ENCODE results near the gene SYNDIG1.

Gene SYNDIG1

DNA sequence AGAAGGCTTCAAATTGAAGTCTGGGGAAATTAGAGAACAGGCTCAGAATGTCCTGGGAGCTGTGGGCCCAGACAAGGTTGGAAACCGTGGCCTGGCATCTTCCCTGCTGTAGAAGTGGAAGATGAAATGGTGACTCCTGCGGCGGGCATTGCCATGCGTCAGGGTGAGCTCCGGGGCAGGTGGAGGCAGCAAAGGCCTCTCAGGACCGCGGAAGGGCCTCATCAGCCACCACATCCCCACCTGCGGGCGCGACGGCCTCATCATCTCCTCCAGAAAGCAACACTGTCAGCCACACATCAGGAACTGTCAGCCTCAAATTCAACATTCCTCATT is 161.7 kb downstream of the SYNDIG1 start:
- DNase-seq (ENCODE audit: low spot score), result no peak
- TF ChIP-seq CTCF (IDR thresholded peaks at IDR 0.05; ENCODE audit: borderline replicate concordance, control extremely low read depth, extremely low read depth, insufficient read depth, missing control alignments), result no peak
- in situ Hi-C loops (cut with MboI; ENCODE audit: low sequenced_read_pairs, unreplicated experiment), result no loop called here

DNA sequence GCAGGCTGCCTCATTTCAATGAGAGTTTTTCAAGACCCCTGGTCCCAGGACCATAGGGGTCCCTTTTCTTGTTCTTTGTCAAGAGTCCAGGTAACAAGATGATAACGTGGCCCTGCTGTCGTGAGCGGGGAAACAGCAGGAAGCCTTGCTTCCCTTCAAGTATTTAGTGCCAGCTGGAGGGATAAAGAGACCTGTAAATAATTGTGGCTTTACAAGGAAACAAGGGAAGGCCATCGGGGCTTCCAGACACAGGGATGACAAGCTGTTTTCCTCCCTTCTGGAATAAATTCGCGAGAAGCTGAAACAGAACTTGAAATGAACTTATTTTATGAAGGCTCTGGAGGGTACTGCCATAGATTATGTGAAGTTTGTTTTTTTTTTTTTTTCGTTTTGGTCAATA is 163.2 kb downstream of the SYNDIG1 start:
- TF ChIP-seq CTCF (IDR thresholded peaks at IDR 0.05; ENCODE audit: borderline replicate concordance, control extremely low read depth, extremely low read depth, insufficient read depth, missing control alignments), result no peak
- in situ Hi-C loops (cut with MboI; ENCODE audit: low sequenced_read_pairs, unreplicated experiment), result no loop called here
- no peak for DNase-seq (ENCODE audit: low spot score)

DNA sequence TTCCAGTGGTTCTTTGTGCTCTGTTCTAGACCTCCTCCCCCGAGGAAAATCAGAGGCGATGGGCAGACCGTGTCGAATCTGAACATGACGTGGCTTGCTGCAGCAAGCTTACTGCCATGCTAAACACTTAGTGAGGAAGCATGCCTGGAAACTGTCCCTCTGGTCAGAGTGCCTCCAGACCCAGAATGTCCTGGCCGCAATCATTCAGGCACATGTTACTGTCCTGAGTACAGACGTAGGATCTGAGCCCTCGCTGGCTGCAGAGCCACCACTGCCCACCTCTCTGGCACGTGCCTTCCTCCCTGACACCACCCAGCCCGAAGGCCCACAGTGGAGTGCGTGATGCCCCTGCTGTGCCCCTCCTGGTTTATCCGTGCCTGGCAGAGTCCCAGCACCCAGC is 163.6 kb downstream of the SYNDIG1 start:
- no peak for DNase-seq (ENCODE audit: low spot score)
- in situ Hi-C loops (cut with MboI; ENCODE audit: low sequenced_read_pairs, unreplicated experiment), result no loop called here
- no peak for TF ChIP-seq CTCF (IDR thresholded peaks at IDR 0.05; ENCODE audit: borderline replicate concordance, control extremely low read depth, extremely low read depth, insufficient read depth, missing control alignments)

DNA sequence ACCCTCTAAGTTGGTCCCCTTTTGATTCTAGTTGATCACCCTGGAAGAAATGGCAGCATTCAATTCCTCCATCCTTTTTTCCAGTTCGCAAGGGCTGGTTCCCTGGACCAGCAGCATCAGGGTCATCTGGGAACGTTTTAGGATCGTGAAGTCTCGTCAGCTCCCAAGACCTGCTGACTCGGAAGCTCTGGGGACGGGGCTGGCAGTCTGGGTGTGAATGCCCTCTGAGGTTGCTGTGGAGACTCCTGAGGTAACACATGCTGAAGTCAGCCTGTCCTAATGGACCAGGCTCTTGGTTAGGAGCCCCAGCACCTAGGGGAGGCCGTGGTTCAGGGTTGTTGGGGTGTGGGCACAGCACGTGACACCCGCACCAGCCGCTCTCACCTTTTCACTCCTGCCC is 164.1 kb downstream of the SYNDIG1 start:
- in situ Hi-C loops (cut with MboI; ENCODE audit: low sequenced_read_pairs, unreplicated experiment), result no loop called here
- no peak for DNase-seq (ENCODE audit: low spot score)
- TF ChIP-seq CTCF (IDR thresholded peaks at IDR 0.05; ENCODE audit: borderline replicate concordance, control extremely low read depth, extremely low read depth, insufficient read depth, missing control alignments), result no peak

- in situ Hi-C loops (cut with MboI; ENCODE audit: low sequenced_read_pairs, unreplicated experiment), result no loop called here
- TF ChIP-seq CTCF (IDR thresholded peaks at IDR 0.05; ENCODE audit: borderline replicate concordance, control extremely low read depth, extremely low read depth, insufficient read depth, missing control alignments), result no peak
- no peak for DNase-seq (ENCODE audit: low spot score)
Measured at GRCh38 chr20:24634855-24635254, 165.4 kb downstream of the SYNDIG1 start.

DNA sequence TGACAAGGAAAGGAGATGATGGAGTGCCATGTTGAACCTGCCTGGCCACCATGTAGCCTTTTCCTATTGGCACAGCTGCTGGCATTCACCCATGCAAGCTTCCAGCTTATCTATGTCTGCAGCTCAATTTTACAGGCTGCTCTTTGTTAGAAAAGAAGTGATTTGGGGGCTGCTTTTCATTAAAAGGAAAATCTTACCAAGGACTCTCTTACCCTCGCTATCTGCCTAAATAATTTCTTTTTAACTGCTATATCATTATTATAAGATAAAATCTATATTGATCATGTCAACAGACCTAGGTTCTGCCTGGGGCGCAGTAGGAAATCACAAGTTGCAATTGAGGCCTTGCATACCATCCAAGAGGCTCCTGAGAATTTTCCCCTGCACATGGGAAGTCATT is 167.2 kb downstream of the SYNDIG1 start:
- no peak for DNase-seq (ENCODE audit: low spot score)
- TF ChIP-seq CTCF (IDR thresholded peaks at IDR 0.05; ENCODE audit: borderline replicate concordance, control extremely low read depth, extremely low read depth, insufficient read depth, missing control alignments), result no peak
- in situ Hi-C loops (cut with MboI; ENCODE audit: low sequenced_read_pairs, unreplicated experiment), result no loop called here

- in situ Hi-C loops (cut with MboI; ENCODE audit: low sequenced_read_pairs, unreplicated experiment), result no loop called here
- TF ChIP-seq CTCF (IDR thresholded peaks at IDR 0.05; ENCODE audit: borderline replicate concordance, control extremely low read depth, extremely low read depth, insufficient read depth, missing control alignments), result no peak
- DNase-seq (ENCODE audit: low spot score), result no peak
Measured at GRCh38 chr20:24637087-24637486, 167.7 kb downstream of the SYNDIG1 start.

Data from GM13976 (cell line).